RWPE1 (cell line): Measurements from ENCODE around the gene VCX2.

ENCODE experiments used
- CTCF ChIA-PET: fragments of 350-600 bp; sonication (Branson Sonifier 250); formaldehyde crosslinking; extraction: SDS; loops from one replicate; lab custom pipeline; 2021; lab: Yijun Ruan, JAX
- POLR2A ChIA-PET: fragments of 400-600 bp; formaldehyde crosslinking; extraction: SDS; loops from one replicate; lab custom pipeline; 2020; ENCODE audit warnings: antibody characterized with exemption; ENCODE audit not compliant: low non-redundant PET; lab: Yijun Ruan, JAX
- DNase-seq: peaks from one replicate; pipeline ENCODE4 v3.0.0; 2012; ENCODE audit warnings: low spot score
- H3K27ac ChIP-seq: fragments of 450-650 bp; 2 replicates; pipeline ENCODE4 v1.5.1; 2017
- TF ChIP-seq, protein P1 (sequence below): fragments of 450-650 bp; conservative IDR thresholded peaks from 2 replicates; pipeline ENCODE4 v1.5.1; 2017; ENCODE audit warnings: low read depth, mild to moderate bottlenecking

VCX2 gene

DNA sequence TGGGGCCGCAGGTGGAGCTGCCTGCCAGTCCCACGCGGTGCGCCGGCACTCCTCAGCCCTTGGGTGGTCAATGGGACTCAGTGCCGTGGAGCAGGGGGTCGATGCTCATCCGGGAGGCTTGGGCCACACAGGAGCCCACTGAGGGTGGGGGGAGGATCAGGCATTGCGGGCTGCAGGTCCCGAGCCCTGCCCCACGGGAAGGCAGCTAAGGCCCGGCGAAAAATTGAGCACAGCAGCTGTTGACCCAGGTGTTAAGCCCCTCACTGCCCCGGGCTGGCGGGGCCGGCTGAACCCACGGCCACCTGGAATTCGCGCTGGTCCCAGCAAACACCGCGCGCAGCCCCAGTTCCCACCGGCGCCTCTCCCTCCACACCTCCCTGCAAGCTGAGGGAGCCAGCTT, 26.1 kb downstream of the VCX2 start:
- POLR2A ChIA-PET, result no interaction called here

DNA sequence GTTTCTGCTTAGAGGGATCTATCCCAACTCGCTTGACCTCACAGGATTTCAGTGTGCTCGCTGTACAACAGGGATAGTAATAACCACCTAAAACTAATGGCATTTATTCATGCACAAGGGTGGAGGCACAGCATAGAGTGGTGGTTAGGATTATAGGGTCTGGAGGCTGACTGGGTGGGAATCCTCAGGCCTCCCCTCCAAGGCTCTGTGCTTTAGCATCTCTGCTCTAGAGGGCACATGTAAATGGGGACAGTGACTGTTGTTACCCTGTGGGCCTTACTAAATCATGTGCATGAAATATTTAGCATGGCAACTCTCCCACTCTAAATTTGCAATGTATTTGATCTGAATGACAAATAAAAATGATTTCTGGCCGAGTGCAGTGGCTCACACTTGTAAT, 29.2 kb downstream of the VCX2 start:
- ChIA-PET POLR2A (no interaction called here), CTCF (no interaction called here)
- DNase-seq, result no peak
- TF ChIP-seq, protein P1, sequence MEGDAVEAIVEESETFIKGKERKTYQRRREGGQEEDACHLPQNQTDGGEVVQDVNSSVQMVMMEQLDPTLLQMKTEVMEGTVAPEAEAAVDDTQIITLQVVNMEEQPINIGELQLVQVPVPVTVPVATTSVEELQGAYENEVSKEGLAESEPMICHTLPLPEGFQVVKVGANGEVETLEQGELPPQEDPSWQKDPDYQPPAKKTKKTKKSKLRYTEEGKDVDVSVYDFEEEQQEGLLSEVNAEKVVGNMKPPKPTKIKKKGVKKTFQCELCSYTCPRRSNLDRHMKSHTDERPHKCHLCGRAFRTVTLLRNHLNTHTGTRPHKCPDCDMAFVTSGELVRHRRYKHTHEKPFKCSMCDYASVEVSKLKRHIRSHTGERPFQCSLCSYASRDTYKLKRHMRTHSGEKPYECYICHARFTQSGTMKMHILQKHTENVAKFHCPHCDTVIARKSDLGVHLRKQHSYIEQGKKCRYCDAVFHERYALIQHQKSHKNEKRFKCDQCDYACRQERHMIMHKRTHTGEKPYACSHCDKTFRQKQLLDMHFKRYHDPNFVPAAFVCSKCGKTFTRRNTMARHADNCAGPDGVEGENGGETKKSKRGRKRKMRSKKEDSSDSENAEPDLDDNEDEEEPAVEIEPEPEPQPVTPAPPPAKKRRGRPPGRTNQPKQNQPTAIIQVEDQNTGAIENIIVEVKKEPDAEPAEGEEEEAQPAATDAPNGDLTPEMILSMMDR, result no peak
- H3K27ac ChIP-seq, result no peak overlapping the region

More for the DNA sequence above, 26.1 kb downstream of the VCX2 start:
- CTCF ChIA-PET, result no interaction called here
- H3K27ac ChIP-seq, result no peak overlapping the region
- TF ChIP-seq, protein P1, result no peak
- no peak for DNase-seq

DNA sequence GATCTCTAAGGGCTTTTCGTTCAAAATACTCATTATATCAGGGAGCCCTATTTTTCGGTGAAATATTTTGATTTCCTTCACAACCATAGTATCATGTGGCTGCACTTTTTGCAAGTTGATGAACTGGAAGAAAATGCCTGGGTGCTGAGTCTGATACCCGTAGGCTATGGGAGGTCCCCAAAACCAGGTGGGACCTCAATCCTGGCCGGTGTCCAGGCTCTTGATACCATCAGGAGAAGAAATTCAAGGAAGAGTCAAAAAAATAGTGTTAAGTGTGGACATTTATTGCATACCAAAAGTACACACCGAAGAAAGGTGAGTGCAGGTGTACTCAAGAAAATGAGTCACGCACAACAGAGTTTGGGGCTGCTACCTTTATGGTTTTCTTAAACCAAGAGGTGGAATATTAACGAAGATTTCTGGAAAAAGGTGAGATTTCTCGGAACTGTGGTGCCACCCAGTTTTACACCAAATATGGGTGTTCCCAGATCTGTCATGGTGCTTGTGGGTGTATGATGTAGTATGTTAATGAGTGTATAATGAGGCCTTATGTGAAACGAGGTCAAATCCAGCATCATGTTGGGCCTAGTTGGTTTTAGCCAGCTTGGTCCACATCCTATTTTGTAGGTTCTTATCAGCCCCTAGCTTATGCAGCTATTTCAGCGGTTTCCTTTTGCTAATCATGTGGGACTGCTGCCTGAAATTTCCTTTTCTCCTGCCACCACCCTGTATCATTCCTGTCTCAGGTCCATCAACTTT, 29.9 kb downstream of the VCX2 start:
- TF ChIP-seq, protein P1, result no peak
- DNase-seq, result no peak
- CTCF ChIA-PET, result no interaction called here
- no peak overlapping the region for H3K27ac ChIP-seq
- POLR2A ChIA-PET, result no interaction called here

DNA sequence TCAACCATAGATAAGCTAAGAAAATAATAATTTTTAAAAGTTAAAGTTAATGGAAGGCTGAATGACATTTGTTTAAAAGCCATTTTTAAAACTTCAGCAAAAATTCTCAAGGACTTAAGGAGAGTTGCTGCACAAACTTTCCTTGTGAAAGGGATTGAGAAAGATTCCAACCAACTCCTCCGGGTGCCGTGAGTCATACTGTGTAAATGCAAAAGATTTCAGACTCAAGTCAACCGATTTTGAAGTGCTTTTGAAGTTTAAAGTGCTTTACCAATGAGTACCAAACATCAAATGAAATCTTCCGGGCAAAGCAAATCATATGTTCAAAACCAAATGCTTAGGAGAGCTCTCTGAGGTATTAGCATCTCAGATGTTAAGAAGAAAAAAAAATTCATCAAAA, 31.4 kb downstream of the VCX2 start:
- H3K27ac ChIP-seq, result no peak overlapping the region
- ChIA-PET CTCF (interaction anchor here (0.5 kb wide), 1 partner anchor 630 kb away, joined by 3 read pairs; no protein-coding TSS in a partner anchor), POLR2A (no interaction called here)
- TF ChIP-seq, protein P1, result no peak
- peak; percentile 11 for DNase-seq

DNA sequence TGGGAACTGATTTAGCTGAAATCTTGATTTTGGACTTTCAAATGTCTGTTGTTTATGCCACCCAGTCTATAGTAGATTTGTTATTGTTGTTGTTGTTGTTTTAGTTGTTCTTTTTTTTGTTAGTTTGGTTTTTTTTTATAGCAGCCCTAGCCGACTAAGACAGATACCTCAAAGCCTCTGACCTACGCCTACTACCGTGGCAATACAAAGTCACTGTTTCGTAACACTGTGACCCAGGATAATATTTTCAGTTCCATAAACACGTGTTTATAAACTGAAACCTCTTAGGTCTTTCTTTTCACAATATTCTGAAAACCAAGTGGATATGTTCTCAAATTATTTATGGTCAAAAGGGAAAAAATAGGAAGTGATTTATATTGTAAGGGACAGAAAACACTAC, 32.8 kb downstream of the VCX2 start:
- TF ChIP-seq, protein P1, result no peak
- no peak for DNase-seq
- CTCF ChIA-PET, result no interaction called here
- POLR2A ChIA-PET, result no interaction called here
- no peak overlapping the region for H3K27ac ChIP-seq

DNA sequence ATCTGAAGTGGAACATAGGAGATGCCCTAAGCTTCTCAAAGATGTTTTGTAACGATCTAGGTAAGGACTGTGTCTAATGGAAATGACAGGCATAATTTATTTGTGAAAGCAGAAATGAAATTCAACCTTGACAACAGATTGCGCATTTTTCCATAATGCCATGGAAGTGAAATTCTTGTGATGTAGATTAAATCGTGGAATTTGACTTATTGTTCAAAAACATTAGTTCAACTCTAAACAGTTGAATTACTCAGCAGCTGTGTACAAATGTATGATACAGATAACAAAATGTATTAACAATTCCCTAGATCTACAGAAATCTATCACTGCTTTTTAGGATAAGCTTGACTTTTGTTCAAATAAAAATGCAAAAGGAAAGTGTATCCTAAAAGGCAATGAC, 44.4 kb downstream of the VCX2 start:
- TF ChIP-seq, protein P1, result no peak
- H3K27ac ChIP-seq, result no peak overlapping the region
- CTCF ChIA-PET, result no interaction called here
- POLR2A ChIA-PET, result no interaction called here
- no peak for DNase-seq
